Suppressor macrophage treated with lipopolysaccharide for 4 hours (primary cell): ENCODE measurements around the gene CATSPER2.
"Not testable (repeated sequence)": the region's sequence is repeated elsewhere in the genome, so short reads cannot be mapped to it uniquely, and the experiment has no call there.

Source experiments
- DNase-seq: peaks from one replicate; pipeline ENCODE4 v3.0.0-alpha.2; 2020

Gene CATSPER2

DNA sequence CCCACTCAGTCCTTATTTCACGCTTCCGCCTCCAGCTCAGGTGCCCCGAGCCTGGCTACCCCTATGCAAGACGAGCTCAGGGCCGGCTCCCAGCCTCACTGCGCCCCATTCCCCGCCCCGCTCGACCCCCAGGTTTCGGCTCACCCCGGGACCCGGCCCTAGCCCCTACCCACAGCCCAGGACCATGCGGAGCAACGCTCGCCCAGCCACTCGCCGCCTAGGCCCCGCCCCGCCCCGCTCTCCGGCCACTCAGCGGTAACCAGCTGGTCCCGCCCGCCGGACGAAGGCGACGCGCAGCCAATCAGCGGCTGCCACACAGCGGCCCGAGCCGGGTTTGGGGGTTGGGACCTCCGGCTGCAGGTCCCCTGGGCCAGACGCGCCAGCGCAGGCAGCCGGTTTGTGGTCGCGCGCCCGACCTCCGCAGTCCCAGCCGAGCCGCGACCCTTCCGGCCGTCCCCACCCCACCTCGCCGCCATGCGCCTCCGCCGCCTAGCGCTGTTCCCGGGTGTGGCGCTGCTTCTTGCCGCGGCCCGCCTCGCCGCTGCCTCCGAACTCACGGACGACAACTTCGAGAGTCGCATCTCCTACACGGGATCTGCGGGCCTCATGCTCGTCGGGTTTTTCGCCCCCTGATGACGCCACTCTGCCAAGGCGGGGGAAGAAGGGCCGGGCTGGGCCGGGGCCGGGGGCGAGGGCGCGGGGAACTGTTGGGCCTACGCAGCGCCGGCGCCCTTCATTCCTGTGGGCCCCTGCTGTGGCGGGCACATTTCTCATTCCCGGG lies at the start of gene CATSPER2:
TSS of gene CATSPER2 (minus strand) at position 196 of the 781 bp plus-strand sequence. CDS start 783 bp downstream, outside the sequence.
- DNase-seq, result no peak

DNA sequence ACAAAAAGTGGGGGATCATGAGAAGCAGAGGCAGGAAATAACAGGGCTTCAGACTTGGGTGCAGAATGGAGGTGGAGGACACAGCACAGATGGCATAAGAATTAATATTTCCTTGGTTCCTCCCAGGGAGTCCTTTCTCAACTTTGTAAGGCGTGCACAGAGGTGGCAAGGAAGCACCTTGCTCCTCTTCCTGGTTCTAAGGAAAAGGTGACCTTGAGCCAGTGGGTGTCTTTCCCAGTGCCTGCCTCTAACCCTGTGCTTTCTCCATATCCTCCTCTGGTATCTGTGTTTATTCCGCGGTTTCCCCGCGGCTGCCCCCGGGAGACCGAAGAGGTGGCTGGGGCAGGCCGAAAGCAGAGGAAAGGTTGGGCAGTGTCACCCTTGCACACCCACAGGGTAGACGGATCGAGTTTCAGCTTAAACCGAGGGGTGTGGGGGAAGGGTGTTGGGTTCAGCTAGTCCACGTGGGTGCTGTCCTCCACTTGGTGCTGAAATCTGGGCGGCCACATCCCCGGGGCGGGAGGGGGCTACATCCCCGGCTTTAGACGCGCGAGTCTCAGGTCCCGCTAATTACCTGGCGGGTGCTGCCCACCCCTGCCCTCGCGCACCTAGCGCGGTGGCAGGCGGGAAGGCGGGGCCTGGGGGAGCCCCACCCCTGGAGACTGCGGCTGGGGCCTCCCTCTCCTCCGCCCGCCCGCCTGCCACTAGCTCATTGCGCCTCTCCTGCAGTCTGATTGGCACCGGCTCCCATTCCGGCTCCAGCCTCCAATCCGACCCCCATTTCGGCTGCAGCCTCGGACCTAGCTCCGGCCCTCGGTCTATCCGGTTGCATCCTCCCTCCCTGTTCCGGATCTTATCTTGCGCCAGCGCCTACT lies 44.7 kb upstream of the CATSPER2 start, which contains the start of gene CKMT1A:
TSS of gene CKMT1A (plus strand) at position 712 of the 875 bp plus-strand sequence. CDS start 192 bp downstream, outside the sequence.
- not testable (repeated sequence) for DNase-seq

DNA sequence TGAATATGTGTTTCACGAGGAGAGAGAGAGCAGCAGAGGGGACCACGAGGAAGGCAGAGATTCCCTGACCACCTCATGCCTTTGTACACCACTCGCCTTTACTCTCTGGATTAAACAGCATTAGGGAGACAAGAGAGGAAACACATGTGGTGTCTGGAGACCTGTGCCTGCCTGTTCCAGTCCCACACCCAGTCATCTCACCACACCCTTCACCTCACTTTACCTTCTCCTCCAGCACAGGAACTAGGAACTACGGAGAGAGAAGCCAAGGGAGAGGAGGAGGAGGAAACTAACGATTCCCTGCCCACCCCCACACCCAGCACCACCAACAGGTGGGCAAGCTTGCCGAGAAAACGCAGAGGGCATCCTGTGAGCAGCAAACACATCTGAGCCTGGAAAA lies 44.0 kb upstream of the CATSPER2 start:
- not testable (repeated sequence) for DNase-seq

DNA sequence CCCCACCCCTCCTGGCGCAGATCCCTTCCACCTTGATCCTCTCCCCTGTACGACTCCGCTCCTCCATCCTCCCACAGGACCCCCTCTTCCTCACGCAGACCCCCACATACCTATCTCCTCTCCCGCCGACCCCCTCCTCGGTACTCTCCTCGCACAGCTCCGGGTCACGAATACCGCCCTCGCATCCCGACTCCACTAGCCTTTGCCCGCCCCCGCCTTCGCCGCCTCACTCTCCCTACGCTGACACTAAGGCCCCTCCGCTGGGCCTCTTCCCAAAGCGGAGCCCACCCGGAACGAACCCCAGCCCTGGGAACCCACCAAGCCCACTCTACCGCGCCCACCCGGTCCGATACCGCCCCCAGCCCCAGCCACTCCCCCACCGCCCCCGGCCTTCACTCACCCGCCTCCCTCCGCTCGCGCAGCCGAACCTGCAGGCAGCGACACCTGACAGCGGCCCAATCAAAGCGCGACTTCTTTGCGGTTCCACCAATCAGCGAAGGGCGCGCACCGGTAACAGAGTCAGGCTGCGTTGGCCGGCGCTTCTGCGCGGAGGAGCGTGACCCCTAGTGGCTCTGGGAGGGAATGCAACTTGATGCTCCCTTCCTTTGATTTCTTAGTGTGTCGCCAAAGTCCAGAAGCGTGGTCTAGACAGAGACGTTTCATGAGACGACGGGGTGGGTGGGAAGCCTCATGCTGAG lies 41.1 kb upstream of the CATSPER2 start:
- not testable (repeated sequence) for DNase-seq

GRCh38 chr15:43674175-43674574 lies 25.5 kb upstream of the CATSPER2 start:
- not testable (repeated sequence) for DNase-seq

- DNase-seq, result not testable (repeated sequence)
Observed at GRCh38 chr15:43666177-43666576, 17.5 kb upstream of the CATSPER2 start.

GRCh38 chr15:43663333-43663732 lies 14.7 kb upstream of the CATSPER2 start:
- not testable (repeated sequence) for DNase-seq

GRCh38 chr15:43662293-43662692 lies 13.6 kb upstream of the CATSPER2 start:
- not testable (repeated sequence) for DNase-seq

DNA sequence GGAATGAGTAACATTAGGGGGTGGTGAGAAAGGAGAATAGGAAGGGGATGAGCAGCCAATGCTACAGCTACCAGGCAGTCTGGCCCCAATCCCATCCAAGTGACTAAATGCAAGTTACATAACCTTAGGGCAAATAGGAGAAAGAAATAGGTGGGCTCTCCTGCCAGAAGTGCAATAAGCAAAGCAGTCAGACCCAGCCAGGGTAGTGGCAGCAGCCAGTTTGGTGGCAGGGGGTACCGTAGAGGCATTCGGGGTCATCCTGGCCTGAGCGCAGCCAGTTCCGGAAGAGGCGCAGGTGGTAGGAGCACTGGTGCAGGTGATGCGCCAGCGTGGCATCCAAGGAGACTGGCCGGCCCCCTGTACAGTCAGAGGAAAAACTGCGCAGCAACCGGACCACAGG lies 11.1 kb upstream of the CATSPER2 start:
- not testable (repeated sequence) for DNase-seq

GRCh38 chr15:43649430-43649926 lies 834 bp upstream of the CATSPER2 start:
- DNase-seq, result not testable (repeated sequence)

GRCh38 chr15:43638464-43639204 lies 10.0 kb downstream of the CATSPER2 start:
- DNase-seq, result peak; percentile 1

- DNase-seq, result not testable (repeated sequence)
Observed at GRCh38 chr15:43626937-43627336, 21.7 kb downstream of the CATSPER2 start.

- no peak for DNase-seq
Observed at GRCh38 chr15:43625106-43625505, 23.5 kb downstream of the CATSPER2 start.

- DNase-seq, result not testable (repeated sequence)
Observed at GRCh38 chr15:43622068-43622799, 26.4 kb downstream of the CATSPER2 start.

DNA sequence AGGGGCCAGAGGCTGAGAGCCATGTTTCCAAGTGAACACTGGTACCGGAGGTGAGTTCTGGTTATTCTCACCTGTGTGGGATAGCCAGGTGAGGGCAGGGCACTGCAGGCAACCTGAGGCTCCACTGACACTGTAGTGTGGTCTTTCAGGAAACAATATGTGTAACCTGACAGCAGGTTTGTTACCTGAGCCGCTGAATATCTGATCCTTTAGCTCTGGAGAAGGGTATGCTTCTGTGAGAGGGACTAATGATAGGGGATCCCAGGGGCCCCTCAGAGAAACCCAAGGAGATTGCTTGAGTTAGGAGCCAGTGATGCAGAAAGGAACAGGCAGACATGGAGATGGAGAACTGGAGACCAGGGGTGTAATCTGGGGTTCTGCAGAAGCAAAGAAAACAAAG lies 29.9 kb downstream of the CATSPER2 start, which contains the start of gene STRC:
TSS of gene STRC (minus strand) at position 101 of the 400 bp plus-strand sequence. CDS start at position 23, 78 bp downstream.
- DNase-seq, result not testable (repeated sequence)

- not testable (repeated sequence) for DNase-seq
Observed at GRCh38 chr15:43617750-43618149, 30.9 kb downstream of the CATSPER2 start.

DNA sequence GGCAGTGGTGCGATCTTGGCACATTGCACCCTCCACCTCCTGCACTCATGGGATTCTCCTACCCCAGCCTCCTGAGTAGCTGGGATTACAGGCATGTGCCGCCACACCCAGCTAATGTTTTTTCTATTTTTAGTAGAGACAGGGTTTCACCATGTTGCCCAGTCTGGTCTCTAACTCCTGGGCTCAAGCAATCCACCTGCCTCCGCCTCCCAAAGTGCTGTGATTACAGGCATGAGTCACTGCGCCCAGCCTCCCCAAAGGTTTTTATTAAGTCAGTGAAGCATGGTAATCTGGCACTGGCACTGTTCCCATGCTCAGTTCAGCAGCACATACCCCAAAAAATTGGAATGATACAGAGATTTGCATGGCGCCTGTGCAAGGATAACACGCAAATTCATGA lies 46.4 kb downstream of the CATSPER2 start:
- not testable (repeated sequence) for DNase-seq

GRCh38 chr15:43600200-43600599 lies 48.4 kb downstream of the CATSPER2 start:
- not testable (repeated sequence) for DNase-seq

GRCh38 chr15:43599131-43599530 lies 49.5 kb downstream of the CATSPER2 start:
- not testable (repeated sequence) for DNase-seq

- DNase-seq, result not testable (repeated sequence)
Observed at GRCh38 chr15:43593328-43594190, 55.1 kb downstream of the CATSPER2 start, which contains the start of gene CKMT1B. Gene CKMT1B (plus strand): TSS chr15:43594027. CDS start chr15:43594219, 192 bp downstream.
